ENCODE data around the gene TMEM212. TPM values are rescaled to one million over a fixed set of nuclear protein-coding genes. Genes with fewer than 3 reads are reported as not detected.

TMEM212 gene
- total RNA-seq, 1 experiment from 2014 or later: not detected

GRCh38 chr3:171840445-171840810 is 2.7 kb upstream of the TMEM212 start:
- Histone ChIP-seq H4K91ac (ENCODE audit: insufficient read length, low read depth, low read length) (no peak overlapping the region), H3K27ac (ENCODE audit: insufficient read length, low read depth, low read length) (no peak overlapping the region), H3K4me2 (ENCODE audit: insufficient read depth, insufficient read length, low read length) (no peak overlapping the region), H2BK15ac (ENCODE audit: low read depth, low read length) (no peak overlapping the region), H2BK120ac (ENCODE audit: low read depth, low read length, poor library complexity, severe bottlenecking) (no peak overlapping the region), H3K27me3 (ENCODE audit: insufficient read depth, low read length) (no peaks in the 10 kb centered on the region), H3K56ac (ENCODE audit: insufficient read length, low read depth, low read length) (no peak overlapping the region), H3K4ac (ENCODE audit: low read depth, low read length) (no peak overlapping the region), H4K5ac (ENCODE audit: insufficient read length, low read depth, low read length) (no peak overlapping the region), H3K4me1 (ENCODE audit: insufficient read depth, low read length) (0 out of 2 replicates have a peak, but pooled peaks cover 2% of the 10 kb centered on the region), H4K8ac (replicated peaks; ENCODE audit: insufficient read length, low read depth, low read length) (no peak overlapping the region), H2BK12ac (ENCODE audit: insufficient read length, low read depth, low read length) (no peak overlapping the region), H2AFZ (ENCODE audit: low read length) (no peak overlapping the region), H3K79me1 (ENCODE audit: insufficient read depth, low read depth, low read length, poor library complexity, severe bottlenecking) (no peaks in the 10 kb centered on the region), H2AK5ac (ENCODE audit: insufficient read length, low read length) (no peak overlapping the region), H2BK5ac (ENCODE audit: insufficient read length, low read length) (no peak overlapping the region), H3K79me2 (ENCODE audit: insufficient read depth, low read length) (no peaks in the 10 kb centered on the region), H2BK20ac (ENCODE audit: low read depth, low read length, poor library complexity, severe bottlenecking) (no peak overlapping the region), H3K23me2 (ENCODE audit: insufficient read length, low read depth, low read length, poor library complexity, severe bottlenecking) (no peaks in the 10 kb centered on the region), H3K9ac (ENCODE audit: extremely low read depth, insufficient read length, low read length) (no peak overlapping the region), H3K9me3 (ENCODE audit: control insufficient read depth, low read depth, low read length) (no peaks in the 10 kb centered on the region), H3K18ac (ENCODE audit: insufficient read length, low read depth, low read length) (peak overlapping the region; percentile 15), H3K23ac (ENCODE audit: insufficient read length, low read depth, low read length) (no peak overlapping the region), H3T11ph (ENCODE audit: low read length) (no peak overlapping the region), H4K20me1 (ENCODE audit: control insufficient read depth, insufficient read depth, insufficient read length) (no peaks in the 10 kb centered on the region), H3K14ac (ENCODE audit: insufficient read depth, low read length) (0 out of 2 replicates have a peak overlapping the region, but pooled peaks have one; percentile 21)
- Mint-ChIP-seq H3K4me1 (peaks cover 13 to 23% of the 10 kb centered on the region in 2 experiments), H3K4me3 (no peak overlapping the region), H3K36me3 (ENCODE audit: insufficient read depth in 1 of 3, low read depth in 3 of 3) (no peaks in the 10 kb centered on the region), H3K9me3 (no peaks in the 10 kb centered on the region), H3K27me3 (ENCODE audit: low read depth) (no peaks in the 10 kb centered on the region), H3K27ac (peak overlapping the region in 2 of 3 experiments; percentile 20 to 41; a peak in 3 of 7 replicates)
- TF ChIP-seq CTCF (conservative IDR thresholded peaks at IDR 0.05): no peak
- WGBS (ENCODE audit: extremely low coverage, insufficient read length, low lambda C conversion rate): no CpG with 5 or more reads among the region's 2 CpGs
- no peak for DNase-seq

All from H9 (cell line).